Mesothelial cell of epicardium (in vitro differentiated cells): ENCODE data around the gene CCDC197. TPM values are rescaled to one million over a fixed set of nuclear protein-coding genes. Genes with fewer than 3 reads are reported as not detected.

ENCODE experiments used
- DNase-seq, 2 experiments: peaks; one replicate each; pipeline ENCODE4 v3.0.0; 2021; ENCODE audit warnings: low spot score in 2 of 2; ENCODE audit not compliant: unreplicated experiment in 2 of 2
- H3K27ac Mint-ChIP-seq: 2 replicates; pipeline ENCODE4 v1.8.0; 2021; ENCODE audit warnings: mixed read lengths
- H3K27me3 Mint-ChIP-seq: 2 replicates; pipeline ENCODE4 v1.8.0; 2021; ENCODE audit warnings: low read depth, mixed read lengths
- H3K36me3 Mint-ChIP-seq: 2 replicates; pipeline ENCODE4 v1.8.0; 2021; ENCODE audit warnings: mixed read lengths
- H3K4me1 Mint-ChIP-seq: 2 replicates; pipeline ENCODE4 v1.8.0; 2021; ENCODE audit warnings: mixed read lengths
- H3K4me3 Mint-ChIP-seq: 2 replicates; pipeline ENCODE4 v1.8.0; 2021; ENCODE audit warnings: mild to moderate bottlenecking, moderate library complexity, mixed read lengths
- H3K9me3 Mint-ChIP-seq: 2 replicates; pipeline ENCODE4 v1.8.0; 2021; ENCODE audit warnings: mixed read lengths
- CTCF ChIP-seq: fragments of 200-600 bp; sonication (generic); IDR thresholded peaks from one replicate; pipeline ENCODE4 v1.5.0; 2021; ENCODE audit warnings: antibody characterized with exemption; ENCODE audit not compliant: unreplicated experiment
- total RNA-seq: library from RNA; stranded (reverse); gene quantifications from 3 replicates; pipeline ENCODE4 v1.2.1, GENCODE V29; 2021

Gene CCDC197
- total RNA-seq, 1 donor from 2014 or later, result not detected

GRCh38 chr14:94051779-94052178, 54.7 kb downstream of the CCDC197 start:
- H3K36me3 Mint-ChIP-seq, result peaks cover 53% of the 10 kb centered on the region
- peak in 1 of 2 experiments; percentile 30 for DNase-seq
- no peaks in the 10 kb centered on the region for H3K9me3 Mint-ChIP-seq
- no peak overlapping the region for H3K27ac Mint-ChIP-seq
- no peak overlapping the region for H3K4me3 Mint-ChIP-seq
- H3K4me1 Mint-ChIP-seq, result peaks cover 16% of the 10 kb centered on the region
- no peaks in the 10 kb centered on the region for H3K27me3 Mint-ChIP-seq
- no peak for TF ChIP-seq CTCF

DNA sequence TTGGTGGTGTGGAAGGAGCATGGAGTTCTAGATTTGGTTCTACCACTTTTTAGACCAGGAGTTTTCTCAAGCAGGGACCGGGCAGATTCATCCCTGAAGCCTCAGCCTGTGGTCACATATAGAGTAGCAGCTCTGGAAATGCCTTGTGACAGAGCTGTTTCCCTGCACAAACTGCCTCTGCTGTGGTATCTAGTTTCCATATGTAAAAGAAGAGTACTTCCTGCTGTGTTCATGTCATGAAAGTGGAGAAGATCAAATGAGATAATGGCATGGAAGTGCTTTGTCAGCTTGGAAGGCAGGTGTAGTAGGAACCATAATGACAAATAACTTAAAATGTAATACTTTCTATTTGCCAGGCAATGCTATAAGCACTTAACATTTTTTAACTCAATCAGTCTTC, 55.1 kb downstream of the CCDC197 start:
- DNase-seq, result no peak
- no peak overlapping the region for H3K27ac Mint-ChIP-seq
- no peak for TF ChIP-seq CTCF
- peaks cover 58% of the 10 kb centered on the region for H3K36me3 Mint-ChIP-seq
- no peaks in the 10 kb centered on the region for H3K27me3 Mint-ChIP-seq
- no peaks in the 10 kb centered on the region for H3K9me3 Mint-ChIP-seq
- no peak overlapping the region for H3K4me3 Mint-ChIP-seq
- peaks cover 16% of the 10 kb centered on the region for H3K4me1 Mint-ChIP-seq

- H3K27me3 Mint-ChIP-seq, result no peaks in the 10 kb centered on the region
- no peaks in the 10 kb centered on the region for H3K9me3 Mint-ChIP-seq
- no peak overlapping the region for H3K27ac Mint-ChIP-seq
- TF ChIP-seq CTCF, result no peak
- no peak overlapping the region for H3K4me3 Mint-ChIP-seq
- peaks cover 62% of the 10 kb centered on the region for H3K36me3 Mint-ChIP-seq
- H3K4me1 Mint-ChIP-seq, result peaks cover 16% of the 10 kb centered on the region
- no peak for DNase-seq
Observed at GRCh38 chr14:94052662-94053061, 55.6 kb downstream of the CCDC197 start.

- DNase-seq, result peak in 1 of 2 experiments; percentile 19
- Mint-ChIP-seq H3K4me3 (no peak overlapping the region), H3K27me3 (no peaks in the 10 kb centered on the region), H3K9me3 (no peaks in the 10 kb centered on the region), H3K27ac (no peak overlapping the region), H3K4me1 (peaks cover 2% of the 10 kb centered on the region), H3K36me3 (peaks cover 74% of the 10 kb centered on the region)
- no peak for TF ChIP-seq CTCF
Observed at GRCh38 chr14:94054401-94054800, 57.3 kb downstream of the CCDC197 start.

- peaks cover 2% of the 10 kb centered on the region for H3K4me1 Mint-ChIP-seq
- no peak for TF ChIP-seq CTCF
- H3K36me3 Mint-ChIP-seq, result peaks cover 71% of the 10 kb centered on the region
- peak in 1 of 2 experiments; percentile 17 for DNase-seq
- H3K27ac Mint-ChIP-seq, result no peak overlapping the region
- no peaks in the 10 kb centered on the region for H3K27me3 Mint-ChIP-seq
- H3K9me3 Mint-ChIP-seq, result no peaks in the 10 kb centered on the region
- H3K4me3 Mint-ChIP-seq, result no peak overlapping the region
Observed at GRCh38 chr14:94054936-94055335, 57.8 kb downstream of the CCDC197 start.
